Right cardiac atrium (tissue), 5 donors: ENCODE measurements around the gene LBHD2. TPM values are rescaled to one million over a fixed set of nuclear protein-coding genes. Genes with fewer than 3 reads are reported as not detected.

Experiments used
- ATAC-seq, 2 donors: fragments of 200-7000 bp; cut with Tn5 transposase; one replicate each; pipeline versions ENCODE4 v1.8.0 to v1.9.1; 2020; ENCODE audit warnings: moderate library complexity in 2 of 2, mild to moderate bottlenecking in 1 of 2
- DNase-seq, 3 donors: peaks; one replicate each; pipeline ENCODE4 v3.0.0-alpha.2; 2020
- H3K27ac ChIP-seq: one replicate; pipeline ENCODE4 v1.5.1; 2013; ENCODE audit warnings: mild to moderate bottlenecking, low read length, control low read depth, moderate library complexity
- H3K27me3 ChIP-seq: one replicate; pipeline ENCODE4 v1.6.1; 2013; ENCODE audit not compliant: control insufficient read depth, insufficient read depth
- H3K4me1 ChIP-seq: one replicate; pipeline ENCODE4 v1.6.1; 2013; ENCODE audit warnings: low read length; ENCODE audit not compliant: control insufficient read depth, insufficient read depth
- H3K4me3 ChIP-seq: one replicate; pipeline ENCODE4 v1.5.1; 2013; ENCODE audit warnings: low read length, control low read depth
- H3K9me3 ChIP-seq: one replicate; pipeline ENCODE4 v1.6.1; 2013; ENCODE audit warnings: low read length; ENCODE audit not compliant: control insufficient read depth
- WGBS: extraction: QIAGEN DNeasy Blood & Tissue Kit; methylation state at CpG from one replicate; pipeline ENCODE4 v1.1.7; 2013; 5-methylcytosine and 5-hydroxymethylcytosine counted together
- intact Hi-C, 4 donors: fragments of 100-400 bp; cut with DNase I; formaldehyde crosslinking; loops; one replicate each; pipeline versions ENCODE4 v1.11.0 to v1.14.0; 2022 to 2023
- polyA plus RNA-seq: library from polyadenylated mRNA; stranded (reverse); fragments of 200-250 nt; gene quantifications from one replicate; pipeline ENCODE4 v1.2.3, GENCODE V29; 2013
- total RNA-seq, 4 donors: library from RNA; stranded (reverse); fragmentation: NEBNext Ultra II Directional; extraction: Animal tissue kit (Norgen Biotek cat#: 25700); gene quantifications; one replicate each; pipeline ENCODE4 v1.2.1, GENCODE V29; 2021
- donor health status: healthy with polysubstance abuse.
- donor health status: DM: no; HTN: yes; CAD: no.
- donor health status: DM: no; HTN: no; CAD: no.
- donor health status: DM: no; HTN: yes; CAD: no; lungs with severe emphysema.
- donor health status: DM: yes; HTN: yes; CAD: no.

Gene LBHD2
- total and polyA plus RNA-seq, 5 donors = not detected

DNA sequence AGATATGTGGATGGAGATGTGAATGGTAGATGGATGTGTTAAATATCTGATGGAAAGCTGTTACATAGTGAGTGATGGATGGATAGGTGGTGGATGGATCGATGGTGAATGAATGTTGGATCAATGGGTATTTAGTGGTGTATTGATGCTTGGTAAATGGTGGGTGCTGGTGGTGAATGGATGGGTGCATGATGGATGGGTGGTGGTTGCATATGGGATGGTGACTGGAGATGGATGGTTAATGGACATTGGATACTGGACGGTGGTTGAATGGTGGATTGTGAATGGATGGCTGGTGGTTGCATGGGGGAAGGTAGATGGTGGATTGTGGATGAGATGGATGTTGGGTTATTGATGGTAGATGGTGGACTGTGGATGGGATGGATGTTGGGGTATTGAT lies 2.1 kb upstream of the LBHD2 start:
- 97% methylated on average over 2 of the region's 2 CpGs for WGBS
- ATAC-seq (no peak), DNase-seq (no peak)
- intact Hi-C loops = no loop called here
- Histone ChIP-seq H3K4me1 (no peaks in the 10 kb centered on the region), H3K9me3 (no peaks in the 10 kb centered on the region), H3K27ac (no peak overlapping the region), H3K4me3 (no peak overlapping the region), H3K27me3 (no peaks in the 10 kb centered on the region)

DNA sequence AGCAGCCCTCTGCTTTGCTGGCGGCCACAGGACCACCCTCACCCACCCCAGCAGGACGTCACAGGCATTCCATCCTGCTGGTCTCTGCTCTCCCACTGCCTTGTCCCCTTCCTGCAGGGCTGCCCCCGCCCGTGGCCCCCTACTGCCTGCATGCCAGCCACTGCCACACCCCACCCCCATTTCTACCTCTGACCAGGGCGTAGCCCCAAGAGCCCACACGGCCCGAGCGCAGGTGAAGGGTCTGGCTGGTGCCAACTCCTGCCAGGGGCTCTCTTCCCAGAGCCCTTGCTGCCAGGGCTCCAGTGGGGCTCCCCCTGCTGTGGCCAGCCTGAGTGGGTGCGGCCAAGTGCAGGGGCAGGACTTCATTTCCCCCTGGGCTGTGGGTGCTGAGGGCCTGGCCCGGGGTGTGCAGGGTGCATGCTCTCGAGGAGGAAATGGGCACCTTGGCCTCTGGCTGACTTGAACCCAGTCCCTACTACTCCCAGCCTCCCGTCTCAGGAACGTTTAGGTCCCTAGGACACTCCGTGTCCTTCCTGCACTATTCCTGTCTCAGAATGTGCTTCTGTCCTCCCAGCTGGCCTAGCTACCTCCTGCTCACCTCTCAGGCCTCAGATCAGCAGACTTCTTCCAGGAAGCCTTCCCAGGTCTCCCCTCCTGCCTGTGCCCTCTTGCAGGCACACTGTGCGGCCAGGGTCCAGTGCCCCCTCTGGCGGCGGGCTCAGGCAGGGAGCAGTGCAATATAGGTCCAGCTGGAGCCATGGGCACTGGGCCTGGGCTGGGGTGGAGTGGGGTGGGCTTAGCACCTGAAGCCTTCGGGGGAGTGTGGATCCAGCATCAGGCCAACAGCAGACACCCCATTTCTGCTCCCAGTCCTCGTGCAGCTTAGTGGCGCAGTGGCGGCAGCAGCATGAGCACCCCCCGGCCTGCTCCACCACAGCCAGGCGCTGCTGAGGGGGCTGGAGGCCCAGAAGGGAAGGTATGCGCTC lies 1.4 kb downstream of the LBHD2 start:
- H3K9me3 ChIP-seq = no peaks in the 10 kb centered on the region
- H3K4me1 ChIP-seq = no peaks in the 10 kb centered on the region
- H3K27ac ChIP-seq = no peak overlapping the region
- no peaks in the 10 kb centered on the region for H3K27me3 ChIP-seq
- DNase-seq = peak; percentile 16 to 53 (median 29)
- whole genome bisulfite sequencing = 77% methylated on average over 24 of the region's 24 CpGs
- intact Hi-C loops = no loop called here
- peak in 1 of 2 donors; percentile 24 for ATAC-seq
- H3K4me3 ChIP-seq = no peak overlapping the region

DNA sequence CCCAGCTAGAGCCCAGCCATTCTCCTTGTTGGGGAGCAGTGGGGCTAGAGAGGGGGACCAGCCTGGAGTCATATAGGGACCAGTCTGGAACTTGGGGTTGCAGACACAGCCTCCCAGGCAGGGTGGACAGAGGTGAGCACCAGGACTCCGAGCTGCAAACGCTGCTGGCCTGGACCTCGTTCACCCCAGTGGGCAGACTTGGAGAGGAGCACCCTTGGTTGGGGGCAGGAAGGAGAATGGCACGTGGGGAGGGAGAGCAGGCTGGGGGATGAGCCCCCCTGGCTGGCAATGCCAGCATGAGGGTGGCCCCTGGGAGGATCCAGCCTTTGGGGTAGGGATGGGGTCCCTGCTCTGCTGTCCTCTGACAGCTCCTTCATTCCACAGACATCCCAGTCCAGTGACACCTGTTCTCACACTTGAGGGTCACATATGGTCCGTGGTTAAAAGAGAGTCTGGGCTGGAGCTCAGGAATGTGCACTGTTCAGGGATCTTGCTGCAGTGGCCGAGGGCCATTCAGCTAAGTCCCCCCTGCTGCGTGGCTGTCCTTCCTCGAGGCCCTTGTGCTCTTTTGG lies 2.8 kb downstream of the LBHD2 start:
- Histone ChIP-seq H3K4me3 (no peak overlapping the region), H3K4me1 (no peaks in the 10 kb centered on the region), H3K27me3 (no peaks in the 10 kb centered on the region), H3K27ac (no peak overlapping the region), H3K9me3 (no peaks in the 10 kb centered on the region)
- intact Hi-C loops = no loop called here
- DNase-seq = peak in 2 of 3 donors; percentile 13 to 35
- ATAC-seq = no peak
- WGBS = 79% methylated on average over 8 of the region's 8 CpGs

DNA sequence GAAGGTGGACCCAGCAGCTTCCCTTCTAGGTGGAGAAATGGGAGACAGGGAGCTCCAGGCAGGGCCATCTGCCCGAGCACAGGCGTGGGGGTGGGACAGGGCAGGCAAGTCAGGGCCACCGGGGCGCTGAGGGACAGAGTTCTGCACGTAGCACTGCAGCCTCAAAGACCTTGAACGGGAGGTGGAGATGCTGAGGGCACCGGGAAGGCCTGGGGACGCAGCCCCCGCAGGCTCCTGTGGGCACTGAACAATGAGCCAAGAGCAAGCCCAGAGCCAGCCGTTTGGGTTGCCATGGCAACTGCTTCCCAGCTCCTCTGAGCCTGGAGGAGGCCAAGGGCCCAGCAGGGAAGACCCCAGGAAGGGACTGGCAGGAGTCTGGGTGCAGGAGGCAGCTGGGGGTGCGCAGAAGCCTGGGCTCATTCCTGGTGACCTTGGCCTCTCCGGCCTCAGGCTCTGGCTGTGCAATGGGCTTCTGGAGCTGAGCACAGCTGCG lies 3.4 kb downstream of the LBHD2 start:
- 70% methylated on average over 13 of the region's 13 CpGs for WGBS
- H3K27me3 ChIP-seq = no peaks in the 10 kb centered on the region
- H3K9me3 ChIP-seq = no peaks in the 10 kb centered on the region
- intact Hi-C loops = no loop called here
- DNase-seq (peak; percentile 12 to 36 (median 34)), ATAC-seq (no peak)
- H3K4me3 ChIP-seq = no peak overlapping the region
- H3K4me1 ChIP-seq = no peaks in the 10 kb centered on the region
- no peak overlapping the region for H3K27ac ChIP-seq

DNA sequence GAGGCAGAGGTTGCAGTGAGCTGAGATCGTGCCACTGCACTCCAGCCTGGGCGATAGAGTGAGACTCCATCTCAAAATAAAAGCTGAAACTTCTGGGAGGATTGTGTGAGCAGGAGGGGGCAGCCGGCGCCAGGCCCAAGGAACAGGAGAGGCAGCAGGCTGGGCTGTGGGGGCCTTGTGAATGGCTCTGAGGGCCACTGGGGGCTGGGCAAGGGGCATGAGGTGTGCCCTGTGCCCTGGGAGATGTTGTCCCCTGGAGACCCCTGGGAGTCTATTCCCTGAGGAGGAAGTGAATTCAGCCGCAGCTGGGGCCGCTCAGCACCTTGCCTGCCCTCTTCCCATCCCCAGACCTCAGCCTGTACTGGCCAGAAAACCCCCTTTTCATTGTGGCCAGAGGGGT lies 4.9 kb downstream of the LBHD2 start:
- no peak overlapping the region for H3K27ac ChIP-seq
- peak in 2 of 3 donors; percentile 25 to 38 for DNase-seq
- no peak overlapping the region for H3K4me3 ChIP-seq
- no peaks in the 10 kb centered on the region for H3K27me3 ChIP-seq
- H3K4me1 ChIP-seq = no peaks in the 10 kb centered on the region
- ATAC-seq = no peak
- 90% methylated on average over 6 of the region's 6 CpGs for WGBS
- intact Hi-C loops = no loop called here
- H3K9me3 ChIP-seq = no peaks in the 10 kb centered on the region

DNA sequence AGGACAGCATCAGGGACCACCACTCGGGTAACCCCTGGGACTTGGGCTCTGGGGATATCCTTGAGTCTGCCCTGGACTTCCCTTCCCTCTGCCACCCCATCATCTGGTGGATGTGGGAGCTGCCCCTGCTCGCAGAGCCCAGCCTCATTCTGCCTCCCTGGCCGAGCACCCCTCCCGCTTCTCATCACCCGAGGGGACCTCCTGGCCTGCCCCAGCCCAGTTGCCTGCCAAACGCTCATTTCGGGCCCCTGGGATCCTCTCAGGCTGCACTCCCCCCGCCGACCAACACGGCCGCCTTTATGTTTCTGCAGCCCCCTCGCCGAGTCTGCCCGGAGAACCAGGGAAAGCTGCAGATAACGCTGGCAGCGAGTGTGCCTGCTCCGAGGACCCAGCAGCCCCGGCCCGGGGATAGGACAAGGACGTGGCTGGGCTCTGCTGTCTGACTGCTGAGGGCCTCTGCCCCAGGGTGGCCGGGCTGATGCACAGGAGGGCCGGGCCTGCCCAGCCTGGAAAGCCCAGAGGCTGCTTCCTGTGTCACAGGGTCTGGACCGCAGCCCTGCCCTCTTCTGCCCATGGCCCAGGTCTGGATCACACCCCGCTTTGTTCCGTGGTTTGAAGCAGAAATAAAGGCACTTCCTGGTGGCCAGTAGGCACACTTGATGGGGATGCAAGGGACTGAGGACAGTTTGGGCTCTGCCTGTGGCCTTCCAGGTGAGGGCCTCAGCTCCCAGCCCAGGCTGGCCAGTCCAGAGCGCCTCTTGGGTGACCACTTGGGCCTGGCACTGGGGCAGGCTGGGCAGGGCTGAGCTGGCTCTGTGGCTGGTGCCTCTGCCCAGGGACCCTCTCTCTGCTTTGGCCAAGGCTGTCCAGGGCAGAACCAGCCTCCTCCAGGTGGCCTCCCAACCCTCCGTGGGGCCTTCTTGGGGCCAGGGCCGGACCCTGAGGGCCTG lies 5.7 kb downstream of the LBHD2 start:
- H3K27me3 ChIP-seq = no peaks in the 10 kb centered on the region
- no peaks in the 10 kb centered on the region for H3K4me1 ChIP-seq
- no peaks in the 10 kb centered on the region for H3K9me3 ChIP-seq
- H3K4me3 ChIP-seq = no peak overlapping the region
- no peak overlapping the region for H3K27ac ChIP-seq
- DNase-seq (peak; percentile 23 to 67 (median 56)), ATAC-seq (no peak)
- intact Hi-C loops = no loop called here
- 68% methylated on average over 28 of the region's 28 CpGs for WGBS

DNA sequence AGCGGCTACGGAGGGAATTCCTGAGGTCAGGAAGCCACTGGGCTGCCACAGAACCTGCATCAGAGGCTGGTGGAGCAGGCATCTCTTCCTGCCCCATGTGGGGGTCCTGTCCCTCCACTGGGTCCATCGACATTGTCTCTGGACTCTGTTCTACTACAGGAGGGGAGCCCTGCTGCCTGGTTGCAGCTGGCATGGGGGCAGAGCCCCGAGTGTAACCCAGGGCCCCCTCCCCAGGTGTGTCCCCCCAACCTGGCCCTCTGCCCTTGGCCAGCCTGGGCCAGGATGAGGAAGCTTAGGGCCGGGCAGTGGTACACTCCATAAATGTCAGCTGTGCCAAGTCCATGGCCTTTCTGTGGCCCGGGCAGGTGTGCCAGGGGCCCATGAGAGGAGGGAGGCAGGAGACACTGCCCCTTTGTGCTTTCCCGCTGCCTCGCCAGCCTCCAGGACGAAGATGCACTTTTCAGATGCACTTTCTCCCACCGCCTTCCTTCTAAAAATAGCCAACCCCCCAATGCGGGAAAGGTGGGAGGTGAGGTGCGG lies 6.5 kb downstream of the LBHD2 start:
- DNase-seq (peak in 1 of 3 donors; percentile 49), ATAC-seq (no peak)
- no peaks in the 10 kb centered on the region for H3K9me3 ChIP-seq
- no peak overlapping the region for H3K4me3 ChIP-seq
- no peaks in the 10 kb centered on the region for H3K4me1 ChIP-seq
- no peak overlapping the region for H3K27ac ChIP-seq
- WGBS = 81% methylated on average over 12 of the region's 12 CpGs
- intact Hi-C loops = no loop called here
- H3K27me3 ChIP-seq = no peaks in the 10 kb centered on the region

DNA sequence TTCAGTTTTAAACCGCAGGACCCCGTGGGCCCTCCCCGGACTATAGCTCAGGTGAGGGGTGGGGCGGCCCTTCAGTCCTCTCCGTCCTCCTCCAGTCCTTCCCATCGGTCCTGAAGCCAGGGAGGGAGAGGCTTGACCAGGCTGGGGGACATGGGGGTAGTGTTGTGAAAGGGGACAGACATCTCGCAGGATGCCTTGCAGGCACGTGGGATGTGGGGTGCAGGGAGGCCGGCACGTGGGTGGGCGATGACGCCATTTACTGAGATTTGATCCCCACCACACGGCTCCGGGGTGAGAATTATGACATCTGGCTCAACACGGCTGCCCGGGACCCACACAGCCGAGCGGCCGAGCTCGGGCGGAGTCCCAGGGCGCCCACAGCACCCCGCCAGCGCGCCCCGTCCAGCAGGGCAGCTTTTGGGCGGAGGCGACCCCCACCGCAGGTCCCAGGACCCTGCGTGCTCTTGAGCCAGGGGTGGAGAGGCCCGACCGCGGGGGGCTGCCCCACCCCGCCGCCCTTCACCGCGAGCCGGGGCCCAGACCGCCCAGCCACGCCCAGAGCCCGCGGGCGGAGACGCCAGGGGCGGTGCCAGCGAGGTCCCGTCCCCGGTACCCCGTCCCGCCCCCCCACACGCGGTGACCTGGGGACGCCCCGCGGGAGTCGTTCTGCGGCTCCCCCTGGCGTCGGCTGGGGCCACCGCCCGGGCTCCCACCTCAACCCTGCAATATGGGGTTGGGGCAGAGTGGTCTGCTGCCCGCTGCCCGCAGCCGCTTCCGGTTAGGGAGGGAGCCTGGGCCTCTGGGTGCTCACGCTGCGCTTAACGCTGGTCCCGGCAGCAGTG lies 7.3 kb downstream of the LBHD2 start:
- ATAC-seq (peak; percentile 67 to 69), DNase-seq (peak; percentile 67 to 88 (median 88))
- H3K4me1 ChIP-seq = no peaks in the 10 kb centered on the region
- peak overlapping the region; percentile 55 for H3K4me3 ChIP-seq
- H3K27me3 ChIP-seq = no peaks in the 10 kb centered on the region
- H3K9me3 ChIP-seq = no peaks in the 10 kb centered on the region
- WGBS = 7% methylated on average over 69 of the region's 69 CpGs
- intact Hi-C loops = no loop called here
- H3K27ac ChIP-seq = no peak overlapping the region

DNA sequence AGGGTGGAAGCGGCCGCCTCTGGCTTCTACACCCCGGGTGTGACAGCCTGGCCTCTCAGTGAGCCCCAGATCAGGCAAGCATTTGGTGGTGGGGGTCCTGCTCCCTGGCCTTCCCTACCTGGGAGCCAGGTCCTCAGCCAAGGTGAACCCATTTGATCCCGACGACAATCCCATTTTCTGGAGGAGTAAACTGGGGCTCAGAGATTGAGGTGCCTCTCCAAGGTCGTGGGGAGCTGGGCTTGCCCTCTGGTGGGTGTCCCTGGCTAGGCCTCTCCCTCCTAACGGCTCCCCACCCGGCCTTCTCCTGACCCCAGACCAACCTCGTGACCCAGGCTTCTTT lies 7.8 kb downstream of the LBHD2 start:
- Histone ChIP-seq H3K27ac (no peak overlapping the region), H3K27me3 (no peaks in the 10 kb centered on the region), H3K4me3 (peak overlapping the region; percentile 55), H3K9me3 (no peaks in the 10 kb centered on the region), H3K4me1 (no peaks in the 10 kb centered on the region)
- intact Hi-C loops = no loop called here
- WGBS = 58% methylated on average over 9 of the region's 9 CpGs
- DNase-seq (no peak), ATAC-seq (no peak)

DNA sequence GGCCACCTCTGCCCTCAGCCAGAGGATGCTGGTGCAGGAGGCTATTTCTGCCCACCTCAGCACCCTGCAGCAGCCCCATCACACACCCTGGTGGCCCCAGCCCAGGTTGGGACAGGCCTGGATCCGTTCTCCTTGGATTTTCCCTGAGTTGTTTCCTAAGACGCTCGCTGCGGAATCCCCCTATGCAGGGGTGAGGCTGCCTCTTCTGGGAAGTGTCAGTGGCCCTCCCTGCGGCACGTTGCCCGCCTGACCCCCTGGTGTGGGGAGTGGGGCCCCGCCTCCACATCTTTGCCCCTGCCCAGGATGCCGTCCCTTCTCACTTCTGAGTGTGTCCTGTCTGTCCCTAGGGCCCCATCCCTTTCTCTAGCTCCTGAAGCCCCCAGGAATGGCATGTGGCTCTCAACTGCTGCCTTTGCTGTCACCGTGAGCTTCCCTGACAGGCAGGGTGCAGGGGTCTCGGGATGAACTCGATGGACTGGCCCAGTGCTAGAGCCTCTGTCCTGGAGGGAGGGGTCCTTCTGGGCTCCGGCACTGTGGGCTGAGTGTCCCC lies 9.9 kb downstream of the LBHD2 start:
- WGBS = 71% methylated on average over 13 of the region's 13 CpGs
- no peak overlapping the region for H3K4me3 ChIP-seq
- H3K9me3 ChIP-seq = no peaks in the 10 kb centered on the region
- intact Hi-C loops = no loop called here
- H3K27ac ChIP-seq = peak overlapping the region; percentile 14
- no peaks in the 10 kb centered on the region for H3K4me1 ChIP-seq
- no peak for ATAC-seq
- DNase-seq = peak in 2 of 3 donors; percentile 35 to 40
- no peaks in the 10 kb centered on the region for H3K27me3 ChIP-seq
